Measurements from ENCODE around the gene OR52A5. TPM values are rescaled to one million over a fixed set of nuclear protein-coding genes. Genes with fewer than 3 reads are reported as not detected.
"Not testable (repeated sequence)": the region's sequence is repeated elsewhere in the genome, so short reads cannot be mapped to it uniquely, and the experiment has no call there.

OR52A5 gene
- total and polyA plus RNA-seq, 10 of the 15 experiments (the other 5 are each of a cell fraction or from before 2014, with no cell fraction given), result not detected

GRCh38 chr11:5151713-5152153 lies 13.6 kb upstream of the OR52A5 start (continued):
- TF ChIP-seq HSF1 (IDR thresholded peaks at IDR 0.05; ENCODE audit: low read depth, low read length) (no peak), E2F4 (IDR thresholded peaks at IDR 0.05; ENCODE audit: low read depth, low read length) (no peak), BCL11A (IDR thresholded peaks at IDR 0.05; ENCODE audit: low read depth, low read length) (no peak), IKZF1 (conservative IDR thresholded peaks at IDR 0.05) (no peak), ZZZ3 (IDR thresholded peaks at IDR 0.05; ENCODE audit: control insufficient read depth, insufficient read length, low read depth) (no peak)

- H3K79me2 ChIP-seq (ENCODE audit: control insufficient read depth, insufficient read depth, low read length); DNase-seq (ENCODE audit: low read depth, low spot score); H3K4me3 ChIP-seq; in situ Hi-C loops (cut with MboI); FAIRE-seq; POLR2A ChIA-PET; H4K20me1 ChIP-seq (ENCODE audit: control insufficient read depth, insufficient read depth); H3K4me2 ChIP-seq (ENCODE audit: control insufficient read depth, insufficient read depth); H3K27me3 ChIP-seq (replicated peaks in 1 of 2; ENCODE audit: control insufficient read depth in 2 of 2, insufficient read depth in 2 of 2, low read length in 1 of 2); H3K4me1 ChIP-seq (ENCODE audit: control insufficient read depth, insufficient read depth, low read length); BruUV-seq (replicated peaks); H3K9me3 ChIP-seq (replicated peaks; ENCODE audit: control insufficient read depth, insufficient read depth, low read length); intact Hi-C loops (cut with micrococcal nuclease; ENCODE audit: unreplicated experiment); SMC1A ChIA-PET (ENCODE audit: uncharacterized antibody, unreplicated experiment); H3K9ac ChIP-seq (ENCODE audit: control insufficient read depth, insufficient read depth, low read length); H3K27ac ChIP-seq (ENCODE audit: control insufficient read depth, insufficient read depth); ATAC-seq; RAD21 ChIA-PET (ENCODE audit: unreplicated experiment); H2AFZ ChIP-seq (ENCODE audit: control insufficient read depth, low read depth, low read length); H3K36me3 ChIP-seq (ENCODE audit: control insufficient read depth in 2 of 2, insufficient read depth in 2 of 2, low read length in 1 of 2): not testable (repeated sequence)
- CTCF ChIA-PET, result interaction anchor here (1.2 kb wide), 1 partner anchor 10 kb away, joined by 3 read pairs; the partner anchor contains the start of gene OR52A1
- WGBS (ENCODE audit: insufficient coverage, insufficient replicate concordance, low lambda C conversion rate, missing lambda C conversion rate), result 57% methylated on average over 21 of the region's 21 CpGs
These were observed 6.0 kb upstream of the OR52A5 start for GRCh38 chr11:5144206-5144605.
